Esophagus squamous epithelium (tissue), 5 donors: ENCODE results near the gene PRCP. TPM values are rescaled to one million over a fixed set of nuclear protein-coding genes. Genes with fewer than 3 reads are reported as not detected.

ENCODE experiments used
- DNase-seq: peaks from one replicate; lab custom pipeline; 2025; lab: John Stamatoyannopoulos, UW
- H3K27ac ChIP-seq, 4 donors: fragments of 200-600 bp; sonication (generic); one replicate each; pipeline ENCODE4 v1.5.1; 2016 to 2019; ENCODE audit warnings: mild to moderate bottlenecking in 1 of 4
- H3K27me3 ChIP-seq, 4 donors: fragments of 200-600 bp; sonication (generic); 1 replicate in 3 of 4; 2 replicates in 1 of 4; pipeline versions ENCODE4 v1.5.1 to v1.6.0; 2017 to 2021; ENCODE audit warnings: antibody characterized with exemption in 1 of 4
- H3K36me3 ChIP-seq, 3 donors: fragments of 200-600 bp; sonication (generic); one replicate each; pipeline ENCODE4 v1.5.1; 2016 to 2019
- H3K4me1 ChIP-seq, 3 donors: fragments of 200-600 bp; sonication (generic); one replicate each; pipeline ENCODE4 v1.5.1; 2017 to 2019
- H3K4me3 ChIP-seq, 4 donors: fragments of 200-600 bp; sonication (generic); 1 replicate in 3 of 4; 2 replicates in 1 of 4; pipeline ENCODE4 v1.5.1; 2016 to 2019; ENCODE audit warnings: mild to moderate bottlenecking in 2 of 4, moderate library complexity in 1 of 4
- H3K9me3 ChIP-seq, 3 donors: fragments of 200-600 bp; sonication (generic); one replicate each; pipeline ENCODE4 v1.5.1; 2016 to 2019
- POLR2A ChIP-seq, 4 donors: fragments of 450-650 bp; IDR thresholded peaks; one replicate each; pipeline ENCODE4 v1.6.1; 2017; ENCODE audit warnings: antibody characterized with exemption in 4 of 4, mild to moderate bottlenecking in 4 of 4, moderate library complexity in 3 of 4
- WGBS, 2 donors: methylation state at CpG; one replicate each; pipeline ENCODE4 v1.1.5; 2018; 5-methylcytosine and 5-hydroxymethylcytosine counted together
- intact Hi-C: fragments of 100-400 bp; cut with DNase I; formaldehyde crosslinking; loops from one replicate; pipeline ENCODE4 v1.15.0; 2022
- total RNA-seq, 4 donors: library from RNA; depleted of rRNA; stranded (reverse); fragments of >200 nt; gene quantifications; one replicate each; pipeline ENCODE4 v1.1.0, GENCODE V29; 2016
- TF ChIP-seq, protein P1 (sequence below), 6 experiments: fragments of 450-650 bp in 4 of 6; fragments of 200-600 bp in 2 of 6; sonication (generic) in 2 of 6; IDR thresholded peaks; one replicate each; pipeline ENCODE4 v1.5.1; 2016 to 2019; ENCODE audit warnings: antibody characterized with exemption in 6 of 6, mild to moderate bottlenecking in 4 of 6, moderate library complexity in 4 of 6
- donor health status: DM: yes; HTN: yes; CAD: no.

Gene PRCP
- total RNA-seq, 4 donors from 2014 or later: 39.6 to 82.4 (median 50.3) TPM

DNA sequence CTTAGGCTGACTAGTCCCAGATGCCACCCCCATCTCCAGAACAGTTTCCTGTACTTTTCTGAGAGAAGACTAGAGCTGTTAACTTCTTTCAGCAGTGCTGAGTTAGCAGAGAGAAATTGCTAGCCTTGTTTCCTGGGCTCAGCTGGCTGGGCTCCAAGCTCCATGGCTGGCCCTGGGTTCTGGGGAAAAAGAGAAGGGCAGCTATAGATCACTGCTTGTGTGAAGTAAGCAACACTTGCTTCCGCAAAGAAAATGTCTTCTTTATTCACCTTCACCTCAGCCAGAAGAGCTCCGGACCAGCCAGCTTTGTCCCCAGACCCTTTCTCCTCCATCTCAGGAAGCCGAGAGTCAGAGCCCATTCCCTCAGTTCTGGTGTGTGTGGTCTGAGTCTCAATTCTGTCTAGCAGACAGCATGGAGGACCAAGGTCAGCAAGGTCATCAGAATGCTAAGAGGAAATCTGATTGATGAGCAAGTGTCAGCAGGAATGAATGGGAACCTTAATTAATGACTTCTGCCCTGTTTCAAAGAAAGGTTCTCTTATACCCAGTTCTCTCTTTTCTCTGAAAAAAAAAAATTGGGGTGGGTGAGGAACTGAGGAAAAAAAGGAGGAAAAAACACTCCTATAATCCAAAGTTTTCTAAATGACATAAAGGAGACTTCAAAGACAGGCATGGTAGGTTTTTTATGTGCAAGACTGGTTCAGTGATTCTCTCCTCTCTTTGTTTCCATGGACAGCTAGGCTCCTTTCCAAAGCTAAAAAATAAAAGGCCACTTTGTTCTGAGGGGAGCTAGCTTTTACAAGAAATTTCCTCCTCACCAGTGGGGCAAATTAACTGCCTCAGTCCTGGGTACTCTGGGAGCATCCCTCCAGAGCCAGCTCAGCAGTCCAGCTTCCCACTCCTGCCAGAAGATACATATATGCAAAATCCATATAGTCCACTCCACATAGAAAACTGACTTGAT is 103.0 kb downstream of the PRCP start:
- 36 to 51% methylated on average over 3 of the region's 3 CpGs for WGBS, 2 donors
- Histone ChIP-seq H3K27me3 (no peaks in the 10 kb centered on the region), H3K9me3 (no peaks in the 10 kb centered on the region), H3K4me1 (no peaks in the 10 kb centered on the region), H3K36me3 (no peaks in the 10 kb centered on the region), H3K27ac (no peak overlapping the region), H3K4me3 (no peak overlapping the region)
- no peak for DNase-seq
- intact Hi-C loops: no loop called here
- TF ChIP-seq, protein P1, sequence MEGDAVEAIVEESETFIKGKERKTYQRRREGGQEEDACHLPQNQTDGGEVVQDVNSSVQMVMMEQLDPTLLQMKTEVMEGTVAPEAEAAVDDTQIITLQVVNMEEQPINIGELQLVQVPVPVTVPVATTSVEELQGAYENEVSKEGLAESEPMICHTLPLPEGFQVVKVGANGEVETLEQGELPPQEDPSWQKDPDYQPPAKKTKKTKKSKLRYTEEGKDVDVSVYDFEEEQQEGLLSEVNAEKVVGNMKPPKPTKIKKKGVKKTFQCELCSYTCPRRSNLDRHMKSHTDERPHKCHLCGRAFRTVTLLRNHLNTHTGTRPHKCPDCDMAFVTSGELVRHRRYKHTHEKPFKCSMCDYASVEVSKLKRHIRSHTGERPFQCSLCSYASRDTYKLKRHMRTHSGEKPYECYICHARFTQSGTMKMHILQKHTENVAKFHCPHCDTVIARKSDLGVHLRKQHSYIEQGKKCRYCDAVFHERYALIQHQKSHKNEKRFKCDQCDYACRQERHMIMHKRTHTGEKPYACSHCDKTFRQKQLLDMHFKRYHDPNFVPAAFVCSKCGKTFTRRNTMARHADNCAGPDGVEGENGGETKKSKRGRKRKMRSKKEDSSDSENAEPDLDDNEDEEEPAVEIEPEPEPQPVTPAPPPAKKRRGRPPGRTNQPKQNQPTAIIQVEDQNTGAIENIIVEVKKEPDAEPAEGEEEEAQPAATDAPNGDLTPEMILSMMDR (IDR thresholded peaks at IDR 0.05): no peak

DNA sequence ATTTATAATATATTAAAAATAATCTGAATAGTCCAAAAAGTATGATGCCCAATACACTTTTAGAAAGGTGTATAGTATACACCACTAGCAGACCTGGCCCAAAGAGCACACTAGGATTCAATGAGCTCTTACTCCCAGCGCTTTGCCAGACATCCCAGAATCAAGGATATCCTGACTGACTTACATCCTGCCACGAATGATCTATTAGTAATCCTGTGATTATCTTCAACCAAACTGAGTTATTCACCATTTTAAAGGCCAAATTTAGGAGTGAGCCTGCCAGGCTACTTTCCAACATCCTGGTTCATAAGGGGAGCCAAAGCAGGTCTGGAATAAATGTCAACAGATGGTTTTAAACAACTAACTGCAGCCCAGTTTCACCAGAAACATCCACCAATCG is 105.7 kb downstream of the PRCP start:
- no peak for DNase-seq
- no peak for TF ChIP-seq POLR2A (IDR thresholded peaks at IDR 0.05)
- TF ChIP-seq, protein P1 (IDR thresholded peaks at IDR 0.05): no peak
- no peak overlapping the region for H3K4me3 ChIP-seq
- no peaks in the 10 kb centered on the region for H3K9me3 ChIP-seq
- H3K4me1 ChIP-seq: no peaks in the 10 kb centered on the region
- no peaks in the 10 kb centered on the region for H3K36me3 ChIP-seq
- intact Hi-C loops: no loop called here
- 58 to 63% methylated on average over 2 to 3 of the region's 3 CpGs for WGBS, 2 donors
- H3K27me3 ChIP-seq: no peaks in the 10 kb centered on the region
- no peak overlapping the region for H3K27ac ChIP-seq

DNA sequence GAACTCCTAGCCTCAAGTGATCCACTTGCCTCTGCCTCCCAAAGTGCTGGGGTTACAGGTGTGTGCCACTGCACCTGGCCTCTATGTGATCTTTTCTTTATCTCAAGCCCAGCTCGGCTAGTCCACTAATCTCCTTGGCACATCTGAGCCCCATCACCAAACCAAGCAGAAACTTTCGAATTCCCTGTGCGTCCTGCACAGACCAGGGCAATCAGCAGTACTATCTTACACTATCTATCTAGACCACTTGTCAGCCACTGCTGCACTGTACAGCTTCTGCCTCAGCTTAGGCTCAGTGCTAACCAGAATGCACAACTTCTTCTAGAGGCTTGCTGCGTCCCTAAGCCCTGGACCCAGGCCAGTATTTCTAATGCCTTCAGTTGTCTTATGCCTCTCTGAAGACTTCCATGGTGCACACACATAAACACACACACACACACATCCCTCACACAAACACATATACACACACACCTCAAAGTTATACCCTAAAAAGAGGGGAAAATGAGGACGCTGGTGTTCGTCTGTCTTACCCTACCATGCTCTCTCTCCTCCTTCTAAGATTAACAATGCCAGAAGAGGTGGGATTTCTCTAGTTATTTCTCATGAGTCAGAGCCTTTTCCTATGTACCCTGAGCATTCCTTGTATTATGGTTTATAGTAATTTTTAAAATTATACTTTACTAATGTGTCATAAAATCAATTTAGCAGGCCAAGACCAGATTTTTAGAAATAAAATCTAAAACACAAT is 107.2 kb downstream of the PRCP start:
- Histone ChIP-seq H3K27me3 (no peaks in the 10 kb centered on the region), H3K9me3 (no peaks in the 10 kb centered on the region), H3K4me3 (no peak overlapping the region), H3K36me3 (no peaks in the 10 kb centered on the region), H3K27ac (no peak overlapping the region), H3K4me1 (no peaks in the 10 kb centered on the region)
- intact Hi-C loops: no loop called here
- DNase-seq: no peak
- WGBS, 2 donors: 79 to 86% methylated on average over 6 of the region's 6 CpGs
- TF ChIP-seq POLR2A (IDR thresholded peaks at IDR 0.05): no peak
- TF ChIP-seq, protein P1 (IDR thresholded peaks at IDR 0.05): no peak

DNA sequence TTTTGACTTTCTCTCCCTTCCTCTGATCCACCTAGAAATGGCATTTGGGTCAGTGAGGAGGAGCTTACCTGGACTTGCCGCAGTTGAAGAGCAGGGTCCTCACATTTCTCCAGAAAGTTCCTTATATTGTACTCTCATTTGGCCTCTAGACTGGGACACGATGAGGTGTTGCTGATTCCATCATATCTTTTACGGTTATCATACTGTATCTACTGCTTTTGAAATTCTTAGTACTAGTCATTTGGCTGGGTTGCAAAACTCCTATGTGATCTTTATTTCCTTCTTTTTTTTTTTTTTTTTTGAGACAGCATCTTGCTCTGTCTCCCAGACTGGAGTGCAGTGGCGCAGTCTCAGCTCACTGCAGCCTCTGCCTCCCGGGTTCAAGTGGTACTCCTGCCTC is 107.9 kb downstream of the PRCP start:
- H3K4me1 ChIP-seq: no peaks in the 10 kb centered on the region
- H3K9me3 ChIP-seq: no peaks in the 10 kb centered on the region
- intact Hi-C loops: no loop called here
- H3K27me3 ChIP-seq: no peaks in the 10 kb centered on the region
- WGBS, 2 donors: 83 to 88% methylated on average over 4 to 5 of the region's 5 CpGs
- H3K36me3 ChIP-seq: no peaks in the 10 kb centered on the region
- TF ChIP-seq, protein P1 (IDR thresholded peaks at IDR 0.05): no peak
- no peak for TF ChIP-seq POLR2A (IDR thresholded peaks at IDR 0.05)
- DNase-seq: no peak
- H3K4me3 ChIP-seq: no peak overlapping the region
- no peak overlapping the region for H3K27ac ChIP-seq

DNA sequence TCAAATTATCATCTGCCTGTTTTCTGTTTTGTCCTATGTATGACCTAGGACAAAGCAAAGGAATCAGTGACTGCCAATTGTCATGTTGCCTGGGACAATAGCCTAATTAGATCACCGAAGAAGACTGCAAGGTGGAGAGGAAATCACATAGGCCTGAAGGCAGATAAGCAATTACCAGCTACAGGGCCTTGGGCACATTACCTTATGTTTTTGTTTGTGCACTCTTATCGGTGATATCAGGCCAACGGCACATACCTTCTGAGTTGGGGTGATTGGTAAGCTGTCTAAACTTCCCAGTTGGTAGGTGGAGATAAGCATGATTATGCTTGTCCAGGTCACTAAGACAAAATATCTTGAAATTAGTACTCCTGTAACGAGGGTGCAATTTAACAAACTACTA is 108.5 kb downstream of the PRCP start:
- H3K9me3 ChIP-seq: no peaks in the 10 kb centered on the region
- no peak overlapping the region for H3K4me3 ChIP-seq
- no peak overlapping the region for H3K27ac ChIP-seq
- no peak for TF ChIP-seq POLR2A (IDR thresholded peaks at IDR 0.05)
- TF ChIP-seq, protein P1 (IDR thresholded peaks at IDR 0.05): no peak
- H3K4me1 ChIP-seq: no peaks in the 10 kb centered on the region
- no peaks in the 10 kb centered on the region for H3K27me3 ChIP-seq
- WGBS, 2 donors: 63 to 64% methylated on average over 4 of the region's 4 CpGs
- DNase-seq: no peak
- no peaks in the 10 kb centered on the region for H3K36me3 ChIP-seq
- intact Hi-C loops: no loop called here
